Measurements from ENCODE around the gene CYP11A1.

Gene CYP11A1

GRCh38 chr15:74406517-74406916 is 39.1 kb upstream of the CYP11A1 start:
- no peak overlapping the region for H3K4me3 ChIP-seq
- no peak overlapping the region for H3K27ac ChIP-seq
- DNase-seq (ENCODE audit: low spot score) = no peak
- TF ChIP-seq CTCF (IDR thresholded peaks at IDR 0.05) = no peak

GRCh38 chr15:74405823-74406222 is 38.4 kb upstream of the CYP11A1 start:
- DNase-seq (ENCODE audit: low spot score) = no peak

GRCh38 chr15:74403991-74404563 is 36.6 kb upstream of the CYP11A1 start:
- no peak for TF ChIP-seq CTCF (IDR thresholded peaks at IDR 0.05)
- no peak for DNase-seq (ENCODE audit: low spot score)
- H3K4me3 ChIP-seq = no peak overlapping the region
- no peak overlapping the region for H3K27ac ChIP-seq

More at GRCh38 chr15:74405823-74406222, 38.4 kb upstream of the CYP11A1 start:
- H3K4me3 ChIP-seq = no peak overlapping the region
- TF ChIP-seq CTCF (IDR thresholded peaks at IDR 0.05) = no peak
- no peak overlapping the region for H3K27ac ChIP-seq

GRCh38 chr15:74403588-74403919 is 36.1 kb upstream of the CYP11A1 start:
- H3K4me3 ChIP-seq = no peak overlapping the region
- TF ChIP-seq CTCF (IDR thresholded peaks at IDR 0.05) = no peak
- H3K27ac ChIP-seq = no peak overlapping the region
- no peak for DNase-seq (ENCODE audit: low spot score)

- H3K27ac ChIP-seq = no peak overlapping the region
- no peak overlapping the region for H3K4me3 ChIP-seq
- TF ChIP-seq CTCF (IDR thresholded peaks at IDR 0.05) = no peak
- no peak for DNase-seq (ENCODE audit: low spot score)
These were observed 35.6 kb upstream of the CYP11A1 start for GRCh38 chr15:74402873-74403587.

- no peak overlapping the region for H3K27ac ChIP-seq
- no peak for TF ChIP-seq CTCF (IDR thresholded peaks at IDR 0.05)
- no peak for DNase-seq (ENCODE audit: low spot score)
- no peak overlapping the region for H3K4me3 ChIP-seq
These were observed 34.9 kb upstream of the CYP11A1 start for GRCh38 chr15:74402337-74402841.

Data from coronary artery (tissue), 2 donors.